HEK293 (cell line): ENCODE measurements around the gene STPG2.

Experiments used
- ATF2 ChIP-seq: fragments of 450-650 bp; formaldehyde crosslinking; IDR thresholded peaks from 2 replicates; pipeline ENCODE4 v1.5.1; 2016; ENCODE audit warnings: missing biosample characterization, missing genetic modification characterization, low read depth
- CTCF ChIP-seq: fragments of 450-650 bp; formaldehyde crosslinking; IDR thresholded peaks from 2 replicates; pipeline ENCODE4 v1.5.1; 2016; ENCODE audit warnings: missing biosample characterization, missing genetic modification characterization
- FEZF1 ChIP-seq: fragments of 450-650 bp; formaldehyde crosslinking; IDR thresholded peaks from 2 replicates; pipeline ENCODE4 v1.5.1; 2016; ENCODE audit warnings: missing biosample characterization, missing genetic modification characterization
- HOXA7 ChIP-seq: sonication (generic); formaldehyde crosslinking; IDR thresholded peaks from 2 replicates; pipeline ENCODE4 v1.8.1; 2022; ENCODE audit warnings: missing genetic modification reagents, borderline replicate concordance
- ZNF138 ChIP-seq: fragments of 450-650 bp; formaldehyde crosslinking; IDR thresholded peaks from 2 replicates; pipeline ENCODE4 v1.5.1; 2016; ENCODE audit warnings: missing biosample characterization, missing genetic modification characterization, borderline replicate concordance
- ZNF26 ChIP-seq: fragments of 450-650 bp; formaldehyde crosslinking; IDR thresholded peaks from 2 replicates; pipeline ENCODE4 v1.5.1; 2016; ENCODE audit warnings: missing biosample characterization, missing genetic modification characterization
- ZNF510 ChIP-seq: fragments of 450-650 bp; formaldehyde crosslinking; IDR thresholded peaks from 2 replicates; pipeline ENCODE4 v1.5.1; 2018; ENCODE audit warnings: mild to moderate bottlenecking, missing genetic modification characterization, missing biosample characterization; ENCODE audit not compliant: insufficient replicate concordance
- ZNF513 ChIP-seq: fragments of 450-650 bp; IDR thresholded peaks from 2 replicates; pipeline ENCODE4 v1.5.1; 2018; ENCODE audit warnings: missing biosample characterization, missing genetic modification characterization
- ZNF548 ChIP-seq: fragments of 450-650 bp; formaldehyde crosslinking; IDR thresholded peaks from 2 replicates; pipeline ENCODE4 v1.5.1; 2016; ENCODE audit warnings: missing biosample characterization, missing genetic modification characterization
- ZNF670 ChIP-seq: fragments of 450-650 bp; formaldehyde crosslinking; IDR thresholded peaks from 2 replicates; pipeline ENCODE4 v1.5.1; 2016; ENCODE audit warnings: missing biosample characterization, missing genetic modification characterization, low read depth

- TF ChIP-seq ZNF510 (tag by site-specific recombination): no peak
- no peak for TF ChIP-seq ZNF138 (tag by site-specific recombination)
- no peak for TF ChIP-seq CTCF (tag by site-specific recombination)
- no peak for TF ChIP-seq HOXA7 (CRISPR knock-in tag)
- TF ChIP-seq ZNF548 (tag by site-specific recombination): no peak
- no peak for TF ChIP-seq ZNF26 (tag by site-specific recombination)
- TF ChIP-seq ATF2 (tag by site-specific recombination): no peak
- no peak for TF ChIP-seq ZNF670
- TF ChIP-seq ZNF513: no peak
- TF ChIP-seq FEZF1 (tag by site-specific recombination): no peak
These were observed 292.2 kb downstream of the STPG2 start for GRCh38 chr4:97851115-97851514.
